ENCODE measurements around the gene TRIM39.

Gene TRIM39

GRCh38 chr6:30322527-30323501, 3.9 kb upstream of the TRIM39 start:
- Histone ChIP-seq H3K27me3 (ENCODE audit: insufficient read depth, poor library complexity, severe bottlenecking) (no peaks in the 10 kb centered on the region), H3K4me3 (replicated peaks; ENCODE audit: insufficient read depth, low read length) (no peak overlapping the region), H3K27ac (replicated peaks) (no peak overlapping the region)
- TF ChIP-seq CTCF (IDR thresholded peaks at IDR 0.05; ENCODE audit: insufficient read depth, low read length) (no peak), POLR2AphosphoS5 (IDR thresholded peaks at IDR 0.05; ENCODE audit: low read depth) (no peak), REST (IDR thresholded peaks at IDR 0.05; ENCODE audit: insufficient replicate concordance, low read depth) (no peak), SPI1 (IDR thresholded peaks at IDR 0.05; ENCODE audit: borderline replicate concordance, low read depth) (no peak)
- no peak for DNase-seq (ENCODE audit: low read depth in 1 of 2, low spot score in 1 of 2)

- H3K27ac ChIP-seq (replicated peaks), result no peak overlapping the region
- TF ChIP-seq POLR2AphosphoS5 (IDR thresholded peaks at IDR 0.05; ENCODE audit: low read depth), result no peak
- TF ChIP-seq GABPA (IDR thresholded peaks at IDR 0.05; ENCODE audit: low read depth), result no peak
- TF ChIP-seq CTCF (IDR thresholded peaks at IDR 0.05; ENCODE audit: insufficient read depth, low read length), result no peak
- TF ChIP-seq SPI1 (IDR thresholded peaks at IDR 0.05; ENCODE audit: borderline replicate concordance, low read depth), result no peak
- TF ChIP-seq REST (IDR thresholded peaks at IDR 0.05; ENCODE audit: insufficient replicate concordance, low read depth), result no peak
- no peak for DNase-seq (ENCODE audit: low read depth in 1 of 2, low spot score in 1 of 2)
- H3K27me3 ChIP-seq (ENCODE audit: insufficient read depth, poor library complexity, severe bottlenecking), result no peaks in the 10 kb centered on the region
- no peak overlapping the region for H3K4me3 ChIP-seq (replicated peaks; ENCODE audit: insufficient read depth, low read length)
Measured at GRCh38 chr6:30323806-30324205, 2.9 kb upstream of the TRIM39 start.

- DNase-seq (ENCODE audit: low read depth in 1 of 2, low spot score in 1 of 2), result peak in 1 of 2 experiments; percentile 57
- TF ChIP-seq REST (IDR thresholded peaks at IDR 0.05; ENCODE audit: insufficient replicate concordance, low read depth) (no peak), GABPA (IDR thresholded peaks at IDR 0.05; ENCODE audit: low read depth) (no peak), POLR2AphosphoS5 (IDR thresholded peaks at IDR 0.05; ENCODE audit: low read depth) (no peak), CTCF (IDR thresholded peaks at IDR 0.05; ENCODE audit: insufficient read depth, low read length) (no peak), SPI1 (IDR thresholded peaks at IDR 0.05; ENCODE audit: borderline replicate concordance, low read depth) (no peak)
- H3K27ac ChIP-seq (replicated peaks), result peak overlapping the region; percentile 96
- peak overlapping the region; percentile 91 for H3K4me3 ChIP-seq (replicated peaks; ENCODE audit: insufficient read depth, low read length)
- no peaks in the 10 kb centered on the region for H3K27me3 ChIP-seq (ENCODE audit: insufficient read depth, poor library complexity, severe bottlenecking)
Measured at GRCh38 chr6:30325150-30325872, 1.4 kb upstream of the TRIM39 start.
